HEK293 (cell line): ENCODE data around the gene ALDH16A1.

ENCODE experiments used
- GLI4 ChIP-seq: fragments of 450-650 bp; formaldehyde crosslinking; IDR thresholded peaks from 2 replicates; pipeline ENCODE4 v1.5.1; 2016; ENCODE audit warnings: missing biosample characterization, missing genetic modification characterization
- KLF10 ChIP-seq: fragments of 450-650 bp; IDR thresholded peaks from 2 replicates; pipeline ENCODE4 v1.5.1; 2018; ENCODE audit warnings: missing biosample characterization, mild to moderate bottlenecking, missing genetic modification characterization
- PRDM6 ChIP-seq: fragments of 450-650 bp; formaldehyde crosslinking; IDR thresholded peaks from 2 replicates; pipeline ENCODE4 v1.5.1; 2017; ENCODE audit warnings: missing biosample characterization, missing genetic modification characterization
- REST ChIP-seq: fragments of 450-650 bp; formaldehyde crosslinking; IDR thresholded peaks from 2 replicates; pipeline ENCODE4 v1.5.1; 2016; ENCODE audit warnings: missing biosample characterization, missing genetic modification characterization
- SP7 ChIP-seq: fragments of 450-650 bp; formaldehyde crosslinking; IDR thresholded peaks from 2 replicates; pipeline ENCODE4 v1.5.1; 2016; ENCODE audit warnings: missing biosample characterization, missing genetic modification characterization
- ZBTB17 ChIP-seq: fragments of 450-650 bp; formaldehyde crosslinking; IDR thresholded peaks from 2 replicates; pipeline ENCODE4 v1.5.1; 2016; ENCODE audit warnings: missing biosample characterization, missing genetic modification characterization
- ZBTB26 ChIP-seq: fragments of 450-650 bp; formaldehyde crosslinking; optimal IDR thresholded peaks from 2 replicates; pipeline ENCODE3; 2016; ENCODE audit warnings: missing biosample characterization, mild to moderate bottlenecking, missing genetic modification characterization
- ZFP69B ChIP-seq: fragments of 450-650 bp; formaldehyde crosslinking; IDR thresholded peaks from 2 replicates; pipeline ENCODE4 v1.5.1; 2016; ENCODE audit warnings: missing biosample characterization, missing genetic modification characterization
- ZNF114 ChIP-seq: fragments of 450-650 bp; formaldehyde crosslinking; IDR thresholded peaks from 2 replicates; pipeline ENCODE4 v1.5.0; 2017; ENCODE audit warnings: missing biosample characterization, missing genetic modification characterization
- ZNF132 ChIP-seq: fragments of 450-650 bp; formaldehyde crosslinking; IDR thresholded peaks from 2 replicates; pipeline ENCODE4 v1.5.1; 2017; ENCODE audit warnings: missing biosample characterization, missing genetic modification characterization, borderline replicate concordance
- ZNF146 ChIP-seq: fragments of 450-650 bp; formaldehyde crosslinking; IDR thresholded peaks from 2 replicates; pipeline ENCODE4 v1.5.1; 2016; ENCODE audit warnings: missing biosample characterization, missing genetic modification characterization
- ZNF174 ChIP-seq: fragments of 450-650 bp; formaldehyde crosslinking; IDR thresholded peaks from 2 replicates; pipeline ENCODE4 v1.5.0; 2017; ENCODE audit warnings: missing biosample characterization, mild to moderate bottlenecking, missing genetic modification characterization
- ZNF248 ChIP-seq: fragments of 450-650 bp; formaldehyde crosslinking; IDR thresholded peaks from 2 replicates; pipeline ENCODE4 v1.5.1; 2017; ENCODE audit warnings: missing biosample characterization, missing genetic modification characterization
- ZNF292 ChIP-seq: fragments of 450-650 bp; formaldehyde crosslinking; IDR thresholded peaks from 2 replicates; pipeline ENCODE4 v1.5.1; 2016; ENCODE audit warnings: low read depth, missing biosample characterization, missing genetic modification characterization, borderline replicate concordance
- ZNF394 ChIP-seq: fragments of 450-650 bp; formaldehyde crosslinking; IDR thresholded peaks from 2 replicates; pipeline ENCODE4 v1.5.1; 2016; ENCODE audit warnings: missing biosample characterization, missing genetic modification characterization, mild to moderate bottlenecking, moderate library complexity, borderline replicate concordance
- ZNF510 ChIP-seq: fragments of 450-650 bp; formaldehyde crosslinking; IDR thresholded peaks from 2 replicates; pipeline ENCODE4 v1.5.1; 2018; ENCODE audit warnings: mild to moderate bottlenecking, missing genetic modification characterization, missing biosample characterization; ENCODE audit not compliant: insufficient replicate concordance
- ZNF560 ChIP-seq: fragments of 450-650 bp; formaldehyde crosslinking; IDR thresholded peaks from 2 replicates; pipeline ENCODE4 v1.5.1; 2017; ENCODE audit warnings: missing biosample characterization, missing genetic modification characterization, borderline replicate concordance
- ZNF629 ChIP-seq: fragments of 450-650 bp; formaldehyde crosslinking; IDR thresholded peaks from 2 replicates; pipeline ENCODE4 v1.5.1; 2017; ENCODE audit warnings: missing biosample characterization, missing genetic modification characterization
- ZNF707 ChIP-seq: fragments of 450-650 bp; formaldehyde crosslinking; IDR thresholded peaks from 2 replicates; pipeline ENCODE4 v1.5.1; 2016; ENCODE audit warnings: missing biosample characterization, missing genetic modification characterization
- ZNF747 ChIP-seq: fragments of 450-650 bp; formaldehyde crosslinking; IDR thresholded peaks from 2 replicates; pipeline ENCODE4 v1.5.1; 2016; ENCODE audit warnings: missing biosample characterization, missing genetic modification characterization
- ZNF830 ChIP-seq: fragments of 450-650 bp; IDR thresholded peaks from 2 replicates; pipeline ENCODE4 v1.5.0; 2018; ENCODE audit warnings: missing biosample characterization, missing genetic modification characterization, low read depth, mild to moderate bottlenecking, moderate library complexity
- ZSCAN5A ChIP-seq: fragments of 450-650 bp; formaldehyde crosslinking; IDR thresholded peaks from 2 replicates; pipeline ENCODE4 v1.5.1; 2016; ENCODE audit warnings: missing biosample characterization, missing genetic modification characterization
- TF ChIP-seq, protein P1 (sequence below): fragments of 450-650 bp; IDR thresholded peaks from 2 replicates; pipeline ENCODE4 v1.5.1; 2018; ENCODE audit warnings: missing biosample characterization, mild to moderate bottlenecking, missing genetic modification characterization
- TF ChIP-seq, protein P2 (sequence below): fragments of 450-650 bp; formaldehyde crosslinking; IDR thresholded peaks from 2 replicates; pipeline ENCODE4 v1.5.1; 2016; ENCODE audit warnings: missing biosample characterization, missing genetic modification characterization
- TF ChIP-seq, protein P3 (sequence below): fragments of 450-650 bp; formaldehyde crosslinking; IDR thresholded peaks from 2 replicates; pipeline ENCODE4 v1.5.1; 2017; ENCODE audit warnings: missing biosample characterization, missing genetic modification characterization

ALDH16A1 gene

DNA sequence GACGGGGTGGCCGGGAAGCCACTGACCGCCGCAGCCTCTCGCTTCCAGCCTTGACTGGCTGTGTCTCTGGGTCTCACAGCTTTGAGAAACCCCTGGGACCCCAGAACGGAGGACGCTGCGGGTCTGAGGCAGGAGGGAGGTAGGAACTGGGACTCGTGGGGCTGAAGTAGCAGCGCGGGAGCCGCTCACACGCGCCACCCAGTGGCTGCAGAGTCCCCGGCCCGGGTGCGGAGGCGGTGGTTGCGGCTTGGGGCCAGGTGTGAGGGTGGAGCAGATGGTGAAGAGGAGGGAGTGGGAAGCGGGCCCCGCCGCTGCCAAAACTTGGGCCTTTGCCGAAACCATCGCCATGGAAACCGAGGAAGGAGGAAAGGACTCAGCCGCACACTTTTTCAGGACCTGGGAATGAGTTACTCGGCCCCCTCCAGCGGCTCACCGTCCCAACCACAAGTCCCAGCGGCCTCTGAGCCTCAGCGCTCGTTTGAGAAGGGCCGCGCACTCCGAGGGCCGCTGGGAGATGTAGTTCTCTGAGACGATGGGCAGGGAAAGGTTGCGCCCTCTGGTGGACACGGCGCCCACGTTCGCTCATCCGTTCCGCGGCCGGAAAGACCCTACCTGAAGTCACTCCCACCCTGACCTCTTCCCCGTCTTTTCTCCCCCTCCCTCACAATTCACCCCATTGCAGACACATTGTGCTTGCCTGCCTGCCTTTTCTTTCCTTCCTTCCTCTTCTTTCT lies 9.5 kb upstream of the ALDH16A1 start (continued):
- TF ChIP-seq, protein P1, sequence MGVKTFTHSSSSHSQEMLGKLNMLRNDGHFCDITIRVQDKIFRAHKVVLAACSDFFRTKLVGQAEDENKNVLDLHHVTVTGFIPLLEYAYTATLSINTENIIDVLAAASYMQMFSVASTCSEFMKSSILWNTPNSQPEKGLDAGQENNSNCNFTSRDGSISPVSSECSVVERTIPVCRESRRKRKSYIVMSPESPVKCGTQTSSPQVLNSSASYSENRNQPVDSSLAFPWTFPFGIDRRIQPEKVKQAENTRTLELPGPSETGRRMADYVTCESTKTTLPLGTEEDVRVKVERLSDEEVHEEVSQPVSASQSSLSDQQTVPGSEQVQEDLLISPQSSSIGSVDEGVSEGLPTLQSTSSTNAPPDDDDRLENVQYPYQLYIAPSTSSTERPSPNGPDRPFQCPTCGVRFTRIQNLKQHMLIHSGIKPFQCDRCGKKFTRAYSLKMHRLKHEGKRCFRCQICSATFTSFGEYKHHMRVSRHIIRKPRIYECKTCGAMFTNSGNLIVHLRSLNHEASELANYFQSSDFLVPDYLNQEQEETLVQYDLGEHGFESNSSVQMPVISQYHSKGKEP (tag by site-specific recombination), result no peak
- TF ChIP-seq ZNF510 (tag by site-specific recombination), result no peak
- TF ChIP-seq ZNF248 (tag by site-specific recombination), result no peak
- no peak for TF ChIP-seq ZNF146
- TF ChIP-seq, protein P2, sequence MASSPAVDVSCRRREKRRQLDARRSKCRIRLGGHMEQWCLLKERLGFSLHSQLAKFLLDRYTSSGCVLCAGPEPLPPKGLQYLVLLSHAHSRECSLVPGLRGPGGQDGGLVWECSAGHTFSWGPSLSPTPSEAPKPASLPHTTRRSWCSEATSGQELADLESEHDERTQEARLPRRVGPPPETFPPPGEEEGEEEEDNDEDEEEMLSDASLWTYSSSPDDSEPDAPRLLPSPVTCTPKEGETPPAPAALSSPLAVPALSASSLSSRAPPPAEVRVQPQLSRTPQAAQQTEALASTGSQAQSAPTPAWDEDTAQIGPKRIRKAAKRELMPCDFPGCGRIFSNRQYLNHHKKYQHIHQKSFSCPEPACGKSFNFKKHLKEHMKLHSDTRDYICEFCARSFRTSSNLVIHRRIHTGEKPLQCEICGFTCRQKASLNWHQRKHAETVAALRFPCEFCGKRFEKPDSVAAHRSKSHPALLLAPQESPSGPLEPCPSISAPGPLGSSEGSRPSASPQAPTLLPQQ, result peak; percentile 97
- peak; percentile 81 for TF ChIP-seq ZBTB26 (tag by site-specific recombination)
- no peak; the same call in 1 of the 2 replicates for TF ChIP-seq REST
- no peak for TF ChIP-seq ZNF747 (tag by site-specific recombination)
- TF ChIP-seq ZNF707 (tag by site-specific recombination), result no peak
- TF ChIP-seq ZNF292 (tag by site-specific recombination), result no peak
- no peak for TF ChIP-seq ZNF114 (tag by site-specific recombination)
- peak; percentile 81 for TF ChIP-seq SP7 (tag by site-specific recombination)
- peak; percentile 69 for TF ChIP-seq ZNF629
- peak; percentile 76 for TF ChIP-seq ZNF394 (tag by site-specific recombination)
- TF ChIP-seq ZNF132 (tag by site-specific recombination), result no peak
- TF ChIP-seq, protein P3, sequence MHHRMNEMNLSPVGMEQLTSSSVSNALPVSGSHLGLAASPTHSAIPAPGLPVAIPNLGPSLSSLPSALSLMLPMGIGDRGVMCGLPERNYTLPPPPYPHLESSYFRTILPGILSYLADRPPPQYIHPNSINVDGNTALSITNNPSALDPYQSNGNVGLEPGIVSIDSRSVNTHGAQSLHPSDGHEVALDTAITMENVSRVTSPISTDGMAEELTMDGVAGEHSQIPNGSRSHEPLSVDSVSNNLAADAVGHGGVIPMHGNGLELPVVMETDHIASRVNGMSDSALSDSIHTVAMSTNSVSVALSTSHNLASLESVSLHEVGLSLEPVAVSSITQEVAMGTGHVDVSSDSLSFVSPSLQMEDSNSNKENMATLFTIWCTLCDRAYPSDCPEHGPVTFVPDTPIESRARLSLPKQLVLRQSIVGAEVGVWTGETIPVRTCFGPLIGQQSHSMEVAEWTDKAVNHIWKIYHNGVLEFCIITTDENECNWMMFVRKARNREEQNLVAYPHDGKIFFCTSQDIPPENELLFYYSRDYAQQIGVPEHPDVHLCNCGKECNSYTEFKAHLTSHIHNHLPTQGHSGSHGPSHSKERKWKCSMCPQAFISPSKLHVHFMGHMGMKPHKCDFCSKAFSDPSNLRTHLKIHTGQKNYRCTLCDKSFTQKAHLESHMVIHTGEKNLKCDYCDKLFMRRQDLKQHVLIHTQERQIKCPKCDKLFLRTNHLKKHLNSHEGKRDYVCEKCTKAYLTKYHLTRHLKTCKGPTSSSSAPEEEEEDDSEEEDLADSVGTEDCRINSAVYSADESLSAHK, result 0 out of 2 replicates have a peak, but pooled peaks have one; percentile 39
- peak; percentile 89 for TF ChIP-seq ZFP69B (tag by site-specific recombination)
- TF ChIP-seq ZSCAN5A (tag by site-specific recombination), result no peak
- no peak; the same call in 1 of the 2 replicates for TF ChIP-seq KLF10 (tag by site-specific recombination)
- TF ChIP-seq PRDM6 (tag by site-specific recombination), result no peak
- no peak for TF ChIP-seq ZNF560
- no peak; the same call in 1 of the 2 replicates for TF ChIP-seq GLI4 (tag by site-specific recombination)
- TF ChIP-seq ZBTB17 (tag by site-specific recombination), result peak; percentile 95
- no peak for TF ChIP-seq ZNF830 (tag by site-specific recombination)
- no peak for TF ChIP-seq ZNF174 (tag by site-specific recombination)
